Lung microvascular endothelial cell (primary cell): Measurements from ENCODE around the gene CERT1. TPM values are rescaled to one million over a fixed set of nuclear protein-coding genes. Genes with fewer than 3 reads are reported as not detected.
A peak's percentile ranks its signal among the peaks of the same experiment; 100 is the strongest.
"Not testable (repeated sequence)": the region's sequence is repeated elsewhere in the genome, so short reads cannot be mapped to it uniquely, and the experiment has no call there.

Experiments used
- DNase-seq, 2 donors: peaks; one replicate each; pipeline versions ENCODE4 v3.0.0 to v3.0.0-alpha.2; 2010; ENCODE audit warnings: low read depth in 2 of 2
- total RNA-seq: library from RNA; depleted of rRNA; stranded (reverse); fragments of >200 nt; gene quantifications from 2 replicates; pipeline ENCODE4 v1.2.1, GENCODE V29; 2014

CERT1 gene
- total RNA-seq, 1 donor from 2014 or later = 40.5 TPM

- no peak for DNase-seq
These were observed 160.1 kb downstream of the CERT1 start for GRCh38 chr5:75351139-75351926.

- DNase-seq = no peak
These were observed 161.8 kb downstream of the CERT1 start for GRCh38 chr5:75349663-75350062.

GRCh38 chr5:75348241-75348640 lies 163.2 kb downstream of the CERT1 start:
- DNase-seq = peak in 1 of 2 donors; percentile 32

- no peak for DNase-seq
These were observed 168.6 kb downstream of the CERT1 start for GRCh38 chr5:75342836-75343235.

- DNase-seq = no peak
These were observed 169.5 kb downstream of the CERT1 start for GRCh38 chr5:75341934-75342333.

GRCh38 chr5:75340714-75341478 lies 170.5 kb downstream of the CERT1 start:
- DNase-seq = no peak

- DNase-seq = no peak
These were observed 173.0 kb downstream of the CERT1 start for GRCh38 chr5:75338408-75338807.

GRCh38 chr5:75337366-75338021 lies 173.9 kb downstream of the CERT1 start:
- no peak for DNase-seq

GRCh38 chr5:75336615-75337336 lies 174.7 kb downstream of the CERT1 start, which contains the start of gene HMGCR:
TSS of gene HMGCR (plus strand) at chr5:75337220. CDS start at chr5:75342606, 5,386 bp downstream.
- DNase-seq = peak; percentile 100

- DNase-seq = peak; percentile 74 to 78
These were observed 175.3 kb downstream of the CERT1 start for GRCh38 chr5:75335952-75336614.

- no peak for DNase-seq
These were observed 175.9 kb downstream of the CERT1 start for GRCh38 chr5:75335486-75335885.

GRCh38 chr5:75334413-75334812 lies 177.0 kb downstream of the CERT1 start:
- not testable (repeated sequence) for DNase-seq

- not testable (repeated sequence) for DNase-seq
These were observed 177.7 kb downstream of the CERT1 start for GRCh38 chr5:75333759-75334158.

- no peak for DNase-seq
These were observed 180.0 kb downstream of the CERT1 start for GRCh38 chr5:75331095-75332090.

GRCh38 chr5:75330404-75330803 lies 181.0 kb downstream of the CERT1 start:
- no peak for DNase-seq
